DND-41 (cell line): ENCODE measurements around the gene LRRC74B.

Experiments
- CTCF ChIP-seq: IDR thresholded peaks from 2 replicates; pipeline ENCODE4 v1.5.1; 2012; ENCODE audit warnings: borderline replicate concordance, low read length, moderate library complexity, mild to moderate bottlenecking; ENCODE audit not compliant: poor library complexity, severe bottlenecking; ENCODE audit errors: extremely low read depth
- EZH2 ChIP-seq: IDR thresholded peaks from 3 replicates; pipeline ENCODE4 v1.6.1; 2012; ENCODE audit warnings: borderline replicate concordance, low read depth, mild to moderate bottlenecking, moderate library complexity, low read length, inconsistent platforms; ENCODE audit not compliant: severe bottlenecking

- TF ChIP-seq CTCF (no peak), EZH2 (no peak)
Observed at GRCh38 chr22:21030621-21031544, 14.9 kb upstream of the LRRC74B start.
